Activated CD8-positive, alpha-beta T cell treated with anti-CD3 and anti-CD28 coated beads, Interleukin-2, amount 10 ng/mL, durations not matched to agents 7 days and 5 days (primary cell): Measurements from ENCODE around the gene DEAF1. TPM values are rescaled to one million over a fixed set of nuclear protein-coding genes. Genes with fewer than 3 reads are reported as not detected.
A peak's percentile ranks its signal among the peaks of the same experiment; 100 is the strongest.

Experiments used
- ATAC-seq: fragments of 150-1000 bp; cut with Tn5 transposase; one replicate; pipeline ENCODE4 v1.10.0; 2021; ENCODE audit warnings: moderate library complexity
- CTCF ChIA-PET: fragments of 350-600 bp; sonication (Branson Sonifier 250); formaldehyde crosslinking; loops from one replicate; lab custom pipeline; 2021; ENCODE audit warnings: antibody characterized with exemption; lab: Charles Lee
- POLR2A ChIA-PET: fragments of 350-600 bp; sonication (Branson Sonifier 250); formaldehyde crosslinking; loops from one replicate; lab custom pipeline; 2021; ENCODE audit warnings: antibody characterized with exemption; lab: Charles Lee
- DNase-seq: peaks from one replicate; pipeline ENCODE4 v3.0.0-alpha.2; 2020
- H3K27ac Mint-ChIP-seq: one replicate; pipeline ENCODE4 v1.8.0; 2021; ENCODE audit warnings: mild to moderate bottlenecking, mixed read lengths
- H3K27me3 Mint-ChIP-seq: one replicate; pipeline ENCODE4 v1.8.0; 2021; ENCODE audit warnings: low read depth, mixed read lengths
- H3K36me3 Mint-ChIP-seq: one replicate; pipeline ENCODE4 v1.8.0; 2021; ENCODE audit warnings: low read depth, mixed read lengths
- H3K4me1 Mint-ChIP-seq: one replicate; pipeline ENCODE4 v1.8.0; 2021; ENCODE audit warnings: low read depth, mixed read lengths
- H3K4me3 Mint-ChIP-seq: one replicate; pipeline ENCODE4 v1.8.0; 2021; ENCODE audit warnings: mild to moderate bottlenecking, mixed read lengths
- H3K9me3 Mint-ChIP-seq: one replicate; pipeline ENCODE4 v1.8.0; 2022; ENCODE audit warnings: mixed read lengths; ENCODE audit not compliant: insufficient read depth
- total RNA-seq, 2 experiments: library from RNA; stranded (reverse); gene quantifications; one replicate each; pipeline ENCODE4 v1.2.3, GENCODE V29; 2021

DEAF1 gene
- total RNA-seq, 2 experiments from 2014 or later, result 34.1 to 36.7 TPM

- ChIA-PET CTCF (interaction anchor here (0.9 to 7.3 kb wide), 9 partner anchors 9 to 417 kb away, joined by 3 to 86 read pairs (median 4); partner anchors contain the start of genes PHRF1 and TMEM80), POLR2A (interaction anchor here (0.6 to 1.4 kb wide), 3 partner anchors 24 to 275 kb away, joined by 3 to 6 read pairs (median 3); partner anchors contain the start of gene TMEM80)
- Mint-ChIP-seq H3K27ac (no peak overlapping the region), H3K36me3 (no peaks in the 10 kb centered on the region), H3K9me3 (no peaks in the 10 kb centered on the region), H3K27me3 (peaks cover 25% of the 10 kb centered on the region), H3K4me1 (peaks cover 20% of the 10 kb centered on the region), H3K4me3 (no peak overlapping the region)
- DNase-seq (peak; percentile 68), ATAC-seq (peak; percentile 47)
Measured at GRCh38 chr11:721741-722345, 26.8 kb upstream of the DEAF1 start.

- peaks cover 25% of the 10 kb centered on the region for H3K27me3 Mint-ChIP-seq
Measured at GRCh38 chr11:721247-721740, 26.3 kb upstream of the DEAF1 start.

GRCh38 chr11:720642-721246 is 25.7 kb upstream of the DEAF1 start:
- no peaks in the 10 kb centered on the region for H3K9me3 Mint-ChIP-seq
- peaks cover 25% of the 10 kb centered on the region for H3K27me3 Mint-ChIP-seq
- POLR2A ChIA-PET, result interaction anchor here (0.6 to 0.7 kb wide), 2 partner anchors 403 to 499 kb away, joined by 3 to 4 read pairs; no protein-coding TSS in a partner anchor
- peaks cover 18% of the 10 kb centered on the region for H3K4me1 Mint-ChIP-seq
- no peak overlapping the region for H3K4me3 Mint-ChIP-seq
- CTCF ChIA-PET, result interaction anchor here (1.0 to 2.2 kb wide), 3 partner anchors 10 to 166 kb away, joined by 3 to 5 read pairs (median 4); no protein-coding TSS in a partner anchor
- no peaks in the 10 kb centered on the region for H3K36me3 Mint-ChIP-seq
- ATAC-seq (peak; percentile 48), DNase-seq (peak; percentile 44)
- H3K27ac Mint-ChIP-seq, result no peak overlapping the region

More at GRCh38 chr11:721247-721740, 26.3 kb upstream of the DEAF1 start:
- no peak for DNase-seq
- Mint-ChIP-seq H3K4me1 (peaks cover 18% of the 10 kb centered on the region), H3K27ac (no peak overlapping the region), H3K36me3 (no peaks in the 10 kb centered on the region), H3K9me3 (no peaks in the 10 kb centered on the region), H3K4me3 (no peak overlapping the region)
- POLR2A ChIA-PET, result interaction anchor here (0.6 to 1.4 kb wide), 3 partner anchors 24 to 499 kb away, joined by 3 to 6 read pairs (median 3); partner anchors contain the start of gene TMEM80
- no peak for ATAC-seq
- CTCF ChIA-PET, result interaction anchor here (0.9 to 7.3 kb wide), 7 partner anchors 9 to 166 kb away, joined by 3 to 86 read pairs (median 5); partner anchors contain the start of genes PHRF1 and TMEM80

- Mint-ChIP-seq H3K4me1 (peaks cover 15% of the 10 kb centered on the region), H3K27ac (no peak overlapping the region), H3K9me3 (no peaks in the 10 kb centered on the region), H3K36me3 (no peaks in the 10 kb centered on the region), H3K27me3 (peaks cover 27% of the 10 kb centered on the region), H3K4me3 (peak overlapping the region; percentile 15)
- no peak for DNase-seq
- ChIA-PET CTCF (interaction anchor here (1.0 kb wide), 1 partner anchor 165 kb away, joined by 3 read pairs; no protein-coding TSS in a partner anchor), POLR2A (interaction anchor here (0.7 kb wide), 1 partner anchor 403 kb away, joined by 4 read pairs; no protein-coding TSS in a partner anchor)
- no peak for ATAC-seq
Measured at GRCh38 chr11:720017-720641, 25.1 kb upstream of the DEAF1 start.

GRCh38 chr11:719214-720016 is 24.4 kb upstream of the DEAF1 start:
- ATAC-seq (no peak), DNase-seq (no peak)
- POLR2A ChIA-PET, result no interaction called here
- no peak overlapping the region for H3K27ac Mint-ChIP-seq
- H3K27me3 Mint-ChIP-seq, result peaks cover 27% of the 10 kb centered on the region
- no peak overlapping the region for H3K4me3 Mint-ChIP-seq
- H3K36me3 Mint-ChIP-seq, result no peaks in the 10 kb centered on the region
- H3K9me3 Mint-ChIP-seq, result no peaks in the 10 kb centered on the region
- H3K4me1 Mint-ChIP-seq, result peaks cover 11% of the 10 kb centered on the region
- CTCF ChIA-PET, result no interaction called here

- DNase-seq, result no peak
- ChIA-PET CTCF (no interaction called here), POLR2A (no interaction called here)
- H3K4me3 Mint-ChIP-seq, result no peak overlapping the region
- H3K4me1 Mint-ChIP-seq, result peaks cover 5% of the 10 kb centered on the region
- H3K27me3 Mint-ChIP-seq, result peaks cover 9% of the 10 kb centered on the region
- no peaks in the 10 kb centered on the region for H3K36me3 Mint-ChIP-seq
- ATAC-seq, result no peak
- H3K27ac Mint-ChIP-seq, result no peak overlapping the region
- H3K9me3 Mint-ChIP-seq, result no peaks in the 10 kb centered on the region
Measured at GRCh38 chr11:714436-714835, 19.4 kb upstream of the DEAF1 start.

- ATAC-seq (no peak), DNase-seq (no peak)
- ChIA-PET POLR2A (no interaction called here), CTCF (no interaction called here)
- Mint-ChIP-seq H3K27ac (no peak overlapping the region), H3K4me3 (no peak overlapping the region), H3K4me1 (peaks cover 8% of the 10 kb centered on the region), H3K9me3 (no peaks in the 10 kb centered on the region), H3K27me3 (peaks cover 8% of the 10 kb centered on the region), H3K36me3 (no peaks in the 10 kb centered on the region)
Measured at GRCh38 chr11:709109-709997, 14.3 kb upstream of the DEAF1 start.

- Mint-ChIP-seq H3K4me1 (peaks cover 8% of the 10 kb centered on the region), H3K27me3 (peaks cover 8% of the 10 kb centered on the region), H3K27ac (no peak overlapping the region), H3K36me3 (no peaks in the 10 kb centered on the region), H3K9me3 (no peaks in the 10 kb centered on the region), H3K4me3 (no peak overlapping the region)
- CTCF ChIA-PET, result no interaction called here
- DNase-seq (no peak), ATAC-seq (no peak)
- POLR2A ChIA-PET, result no interaction called here
Measured at GRCh38 chr11:708511-708910, 13.5 kb upstream of the DEAF1 start.

- ChIA-PET POLR2A (no interaction called here), CTCF (no interaction called here)
- no peaks in the 10 kb centered on the region for H3K9me3 Mint-ChIP-seq
- peaks cover 8% of the 10 kb centered on the region for H3K4me1 Mint-ChIP-seq
- peaks cover 8% of the 10 kb centered on the region for H3K27me3 Mint-ChIP-seq
- no peak overlapping the region for H3K4me3 Mint-ChIP-seq
- ATAC-seq (no peak), DNase-seq (no peak)
- no peaks in the 10 kb centered on the region for H3K36me3 Mint-ChIP-seq
- H3K27ac Mint-ChIP-seq, result no peak overlapping the region
Measured at GRCh38 chr11:707817-708420, 12.9 kb upstream of the DEAF1 start.
